ENCODE data around the gene WASHC4.

GRCh38 chr12:105158876-105159275 lies 51.3 kb downstream of the WASHC4 start:
- TF ChIP-seq ETS1 (IDR thresholded peaks at IDR 0.05) (no peak), EZH2phosphoT487 (IDR thresholded peaks at IDR 0.05; ENCODE audit: unreplicated experiment) (no peak), CTCF (conservative IDR thresholded peaks at IDR 0.05; ENCODE audit: low read depth in 2 of 2) (no peak), ZNF114 (CRISPR knock-in tag; IDR thresholded peaks at IDR 0.05) (no peak), EZH2 (IDR thresholded peaks at IDR 0.05; ENCODE audit: low read depth, unreplicated experiment) (no peak), CREB1 (CRISPR knock-in tag; IDR thresholded peaks at IDR 0.05; ENCODE audit: low read depth) (no peak), REST (IDR thresholded peaks at IDR 0.05; ENCODE audit: unreplicated experiment) (no peak), ZNF331 (CRISPR knock-in tag; IDR thresholded peaks at IDR 0.05; ENCODE audit: low read depth) (no peak), NANOG (IDR thresholded peaks at IDR 0.05; ENCODE audit: borderline replicate concordance) (no peak), JUNB (IDR thresholded peaks at IDR 0.05; ENCODE audit: unreplicated experiment) (no peak), STAT1 (IDR thresholded peaks at IDR 0.05; ENCODE audit: unreplicated experiment) (no peak)

Measured in GM23338 (cell line).